Trophoblast cell (in vitro differentiated cells and primary cell): Measurements from ENCODE around the gene KDM5B.

ENCODE experiments used
- DNase-seq, 2 donors: peaks; one replicate each; pipeline ENCODE4 v3.0.0-alpha.2; 2016
- H2AFZ ChIP-seq: 2 replicates; pipeline ENCODE4 v1.6.1; 2013; ENCODE audit warnings: low read length, moderate library complexity, mild to moderate bottlenecking; ENCODE audit not compliant: insufficient read depth, poor library complexity
- H2AK5ac ChIP-seq: 2 replicates; pipeline ENCODE4 v1.6.1; 2013; ENCODE audit warnings: mild to moderate bottlenecking, low read length
- H2BK120ac ChIP-seq: 2 replicates; pipeline ENCODE4 v1.6.1; 2013; ENCODE audit warnings: low read length, mild to moderate bottlenecking, moderate library complexity; ENCODE audit not compliant: insufficient read depth, poor library complexity
- H2BK12ac ChIP-seq: 2 replicates; pipeline ENCODE4 v1.6.1; 2013; ENCODE audit warnings: mild to moderate bottlenecking, low read length, moderate library complexity
- H2BK5ac ChIP-seq: 2 replicates; pipeline ENCODE4 v1.6.1; 2013; ENCODE audit warnings: low read length, low read depth, moderate library complexity, mild to moderate bottlenecking; ENCODE audit not compliant: poor library complexity
- H3K14ac ChIP-seq: 2 replicates; pipeline ENCODE4 v1.6.1; 2013; ENCODE audit warnings: mild to moderate bottlenecking, low read length
- H3K18ac ChIP-seq: 2 replicates; pipeline ENCODE4 v1.6.1; 2013; ENCODE audit warnings: mild to moderate bottlenecking, low read length
- H3K23ac ChIP-seq: 2 replicates; pipeline ENCODE4 v1.6.1; 2013; ENCODE audit warnings: low read length
- H3K27ac ChIP-seq: 2 replicates; pipeline ENCODE4 v1.5.1; 2013; ENCODE audit warnings: low read depth, mild to moderate bottlenecking, inconsistent platforms, low read length, moderate library complexity
- H3K27me3 ChIP-seq: 2 replicates; pipeline ENCODE4 v1.6.1; 2013; ENCODE audit warnings: inconsistent platforms, mild to moderate bottlenecking, low read length, moderate library complexity; ENCODE audit not compliant: insufficient read depth
- H3K36me3 ChIP-seq, 2 experiments: 1 replicate in 1 of 2; 2 replicates in 1 of 2; pipeline ENCODE4 v1.6.1; 2013; ENCODE audit warnings: low read length in 2 of 2, mild to moderate bottlenecking in 2 of 2, moderate library complexity in 1 of 2; ENCODE audit not compliant: insufficient read depth in 2 of 2, control insufficient read depth in 1 of 2
- H3K4ac ChIP-seq: 2 replicates; pipeline ENCODE4 v1.6.1; 2013; ENCODE audit warnings: low read depth, mild to moderate bottlenecking, low read length, moderate library complexity
- H3K4me1 ChIP-seq, 2 experiments: 1 replicate in 1 of 2; 2 replicates in 1 of 2; pipeline ENCODE4 v1.6.1; 2013; ENCODE audit warnings: low read length in 2 of 2, mild to moderate bottlenecking in 2 of 2, moderate library complexity in 1 of 2; ENCODE audit not compliant: insufficient read depth in 2 of 2, control insufficient read depth in 1 of 2
- H3K4me2 ChIP-seq: 2 replicates; pipeline ENCODE4 v1.6.1; 2013; ENCODE audit warnings: inconsistent platforms, mild to moderate bottlenecking, low read length, moderate library complexity
- H3K4me3 ChIP-seq: 2 replicates; pipeline ENCODE4 v1.5.1; 2013; ENCODE audit warnings: mild to moderate bottlenecking, low read depth, low read length, inconsistent platforms
- H3K79me1 ChIP-seq: one replicate; pipeline ENCODE4 v1.6.1; 2013; ENCODE audit warnings: low read length
- H3K79me2 ChIP-seq: 2 replicates; pipeline ENCODE4 v1.6.1; 2013; ENCODE audit warnings: low read length, mild to moderate bottlenecking; ENCODE audit not compliant: control insufficient read depth, insufficient read depth, poor library complexity
- H3K9ac ChIP-seq: 2 replicates; pipeline ENCODE4 v1.6.1; 2013; ENCODE audit warnings: mild to moderate bottlenecking, low read length
- H3K9me3 ChIP-seq: 2 replicates; pipeline ENCODE4 v1.6.1; 2013; ENCODE audit warnings: low read depth, mild to moderate bottlenecking, control low read depth, inconsistent platforms, low read length; ENCODE audit not compliant: insufficient read depth
- H4K12ac ChIP-seq: 2 replicates; pipeline ENCODE4 v1.6.1; 2013; ENCODE audit warnings: low read depth, mild to moderate bottlenecking, low read length, moderate library complexity
- H4K8ac ChIP-seq: 2 replicates; pipeline ENCODE4 v1.6.1; 2013; ENCODE audit warnings: low read depth, mild to moderate bottlenecking, low read length, moderate library complexity
- H4K91ac ChIP-seq: one replicate; pipeline ENCODE4 v1.6.1; 2013; ENCODE audit warnings: low read depth, mild to moderate bottlenecking, low read length, moderate library complexity
- WGBS: extraction: QIAGEN DNeasy Blood & Tissue Kit; methylation state at CpG from one replicate; pipeline ENCODE4 v1.1.7; 2013; ENCODE audit warnings: missing lambda C conversion rate; ENCODE audit not compliant: insufficient read length, insufficient coverage; ENCODE audit errors: extremely low coverage; 5-methylcytosine and 5-hydroxymethylcytosine counted together

Gene KDM5B

GRCh38 chr1:202754293-202754692 lies 53.9 kb downstream of the KDM5B start:
- Histone ChIP-seq H3K79me1 (no peaks in the 10 kb centered on the region), H3K4me2 (no peak overlapping the region), H2BK5ac (no peak overlapping the region), H2BK120ac (no peak overlapping the region), H3K4me1 (no peaks in the 10 kb centered on the region), H3K9me3 (no peaks in the 10 kb centered on the region), H3K18ac (no peak overlapping the region), H2AFZ (no peak overlapping the region), H3K4ac (no peak overlapping the region), H4K12ac (no peak overlapping the region), H3K14ac (no peak overlapping the region), H2BK12ac (no peak overlapping the region), H4K91ac (no peak overlapping the region), H2AK5ac (no peak overlapping the region), H3K4me3 (no peak overlapping the region), H3K23ac (no peak overlapping the region), H3K27ac (no peak overlapping the region), H3K27me3 (no peaks in the 10 kb centered on the region), H3K79me2 (no peaks in the 10 kb centered on the region), H4K8ac (no peak overlapping the region), H3K36me3 (peaks cover 23 to 49% of the 10 kb centered on the region in 2 experiments), H3K9ac (no peak overlapping the region)
- DNase-seq: no peak
- no CpG with 5 or more reads among the region's 2 CpGs for WGBS

GRCh38 chr1:202752774-202753173 lies 55.4 kb downstream of the KDM5B start:
- no peak overlapping the region for H3K18ac ChIP-seq
- no peak overlapping the region for H3K4me2 ChIP-seq
- H3K9me3 ChIP-seq: no peaks in the 10 kb centered on the region
- H3K4me1 ChIP-seq: no peaks in the 10 kb centered on the region
- no peak overlapping the region for H4K12ac ChIP-seq
- H4K8ac ChIP-seq: no peak overlapping the region
- WGBS: no CpG with 5 or more reads among the region's 3 CpGs
- H2BK12ac ChIP-seq: no peak overlapping the region
- no peak overlapping the region for H3K4ac ChIP-seq
- H2BK5ac ChIP-seq: no peak overlapping the region
- H4K91ac ChIP-seq: no peak overlapping the region
- H3K36me3 ChIP-seq: peaks cover 24 to 52% of the 10 kb centered on the region in 2 experiments
- H2BK120ac ChIP-seq: no peak overlapping the region
- no peaks in the 10 kb centered on the region for H3K79me2 ChIP-seq
- no peak overlapping the region for H3K23ac ChIP-seq
- H3K14ac ChIP-seq: no peak overlapping the region
- H3K4me3 ChIP-seq: no peak overlapping the region
- H3K27ac ChIP-seq: no peak overlapping the region
- H3K79me1 ChIP-seq: no peaks in the 10 kb centered on the region
- no peaks in the 10 kb centered on the region for H3K27me3 ChIP-seq
- H3K9ac ChIP-seq: no peak overlapping the region
- DNase-seq: no peak
- H2AK5ac ChIP-seq: no peak overlapping the region
- no peak overlapping the region for H2AFZ ChIP-seq

- Histone ChIP-seq H3K36me3 (peaks cover 20 to 46% of the 10 kb centered on the region in 2 experiments), H3K79me2 (no peaks in the 10 kb centered on the region), H3K27ac (no peak overlapping the region), H4K91ac (no peak overlapping the region), H3K18ac (no peak overlapping the region), H4K8ac (no peak overlapping the region), H3K14ac (no peak overlapping the region), H2BK5ac (no peak overlapping the region), H3K23ac (no peak overlapping the region), H3K4me1 (no peaks in the 10 kb centered on the region), H3K9ac (no peak overlapping the region), H3K79me1 (no peaks in the 10 kb centered on the region), H3K27me3 (no peaks in the 10 kb centered on the region), H4K12ac (no peak overlapping the region), H2AK5ac (no peak overlapping the region), H3K4ac (no peak overlapping the region), H2AFZ (no peak overlapping the region), H3K4me3 (no peak overlapping the region), H2BK120ac (no peak overlapping the region), H3K9me3 (no peaks in the 10 kb centered on the region), H2BK12ac (no peak overlapping the region), H3K4me2 (no peak overlapping the region)
- WGBS: no CpG with 5 or more reads among the region's 1 CpG
- no peak for DNase-seq
Observed at GRCh38 chr1:202750761-202751160, 57.5 kb downstream of the KDM5B start.

- H2AFZ ChIP-seq: no peak overlapping the region
- H3K36me3 ChIP-seq: peaks cover 20 to 46% of the 10 kb centered on the region in 2 experiments
- H4K8ac ChIP-seq: no peak overlapping the region
- no peak overlapping the region for H3K27ac ChIP-seq
- H3K79me1 ChIP-seq: no peaks in the 10 kb centered on the region
- H3K4ac ChIP-seq: no peak overlapping the region
- no peaks in the 10 kb centered on the region for H3K79me2 ChIP-seq
- no peak overlapping the region for H3K23ac ChIP-seq
- no peaks in the 10 kb centered on the region for H3K27me3 ChIP-seq
- H3K4me1 ChIP-seq: no peaks in the 10 kb centered on the region
- no peak overlapping the region for H2AK5ac ChIP-seq
- H4K91ac ChIP-seq: no peak overlapping the region
- no peaks in the 10 kb centered on the region for H3K9me3 ChIP-seq
- no peak for DNase-seq
- WGBS: no CpG with 5 or more reads among the region's 2 CpGs
- H3K4me2 ChIP-seq: no peak overlapping the region
- H3K9ac ChIP-seq: no peak overlapping the region
- H3K14ac ChIP-seq: no peak overlapping the region
- no peak overlapping the region for H2BK120ac ChIP-seq
- no peak overlapping the region for H3K4me3 ChIP-seq
- no peak overlapping the region for H4K12ac ChIP-seq
- H3K18ac ChIP-seq: no peak overlapping the region
- H2BK12ac ChIP-seq: no peak overlapping the region
- no peak overlapping the region for H2BK5ac ChIP-seq
Observed at GRCh38 chr1:202750024-202750423, 58.2 kb downstream of the KDM5B start.
